HG03045 (cell line): ENCODE data around the gene C10orf90.
"Not testable (repeated sequence)": the region's sequence is repeated elsewhere in the genome, so short reads cannot be mapped to it uniquely, and the experiment has no call there.

ENCODE experiments used
- ATAC-seq: cut with Tn5 transposase; IDR thresholded peaks from one replicate; pipeline ENCODE4 v1.9.1; 2021; ENCODE audit warnings: mild to moderate bottlenecking, moderate library complexity; ENCODE audit not compliant: unreplicated experiment

Gene C10orf90

DNA sequence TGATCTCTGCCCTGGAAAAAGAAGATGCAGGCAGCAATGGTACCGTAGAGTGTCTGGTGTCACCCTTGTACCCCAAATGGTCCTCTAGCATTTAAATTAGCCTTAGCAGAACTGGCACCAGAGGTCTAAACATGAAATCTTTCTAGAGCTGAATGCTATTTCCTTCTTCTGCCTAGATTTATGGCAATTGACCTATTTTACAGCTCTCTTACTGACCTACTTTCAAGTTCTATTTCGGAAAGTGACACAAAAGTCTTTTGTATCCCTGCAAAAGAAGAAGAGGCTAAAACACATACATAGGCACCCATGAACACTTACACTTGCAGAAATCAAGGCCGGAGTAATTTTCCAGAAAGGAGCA, 272.1 kb downstream of the C10orf90 start:
- no peak for ATAC-seq

DNA sequence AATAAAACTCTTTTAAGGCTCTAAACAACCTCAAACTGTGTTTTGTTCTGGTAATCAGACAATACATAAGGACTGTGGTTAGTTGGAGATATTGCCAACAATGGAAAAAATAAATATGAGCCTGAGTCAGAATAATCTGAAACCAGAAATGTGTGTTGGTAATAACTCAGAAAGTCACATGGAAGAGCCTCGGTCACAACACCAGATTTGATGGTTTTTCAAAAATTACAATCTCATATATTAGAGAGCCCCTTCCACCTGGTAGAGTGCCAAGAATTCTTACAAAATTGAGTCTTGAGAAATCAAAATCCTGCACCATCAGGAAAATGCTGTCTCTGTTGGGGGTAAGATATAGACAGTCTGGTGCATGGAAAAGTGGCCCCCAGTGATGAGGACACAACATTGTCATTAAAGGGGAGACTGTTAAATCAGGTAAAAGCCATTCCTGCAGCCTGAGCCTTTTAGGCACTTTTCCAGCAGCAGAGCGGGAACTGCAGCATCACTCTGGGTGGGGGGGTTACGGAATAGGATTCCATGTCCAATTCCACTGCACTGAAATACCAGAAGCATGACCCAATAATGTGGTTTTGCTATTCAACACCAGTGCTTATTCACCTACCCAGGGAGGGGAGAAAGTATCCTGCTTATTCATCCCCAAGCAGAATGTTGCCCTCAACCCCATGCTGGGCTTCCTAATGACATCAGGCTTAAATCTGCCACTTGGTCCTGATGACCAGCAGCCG, 272.7 kb downstream of the C10orf90 start:
- ATAC-seq: no peak

DNA sequence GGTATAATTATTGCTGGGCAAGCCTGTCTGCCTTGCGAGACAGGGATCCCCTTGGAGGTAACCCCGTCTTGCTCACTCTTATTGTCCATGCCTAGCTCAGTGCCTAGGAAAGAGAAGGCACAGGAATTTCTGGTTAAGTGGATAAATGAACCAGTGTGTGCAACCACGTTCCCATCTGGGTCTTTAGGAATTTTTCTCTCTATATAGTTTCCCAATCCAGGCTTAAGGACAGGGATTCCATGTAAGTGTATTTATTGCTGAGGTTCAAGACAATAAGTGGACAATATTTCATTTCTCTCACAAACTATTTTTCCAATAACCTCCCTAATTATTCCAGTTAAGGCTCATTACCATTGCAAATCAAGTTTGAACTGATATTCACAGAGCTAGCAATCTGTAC, 273.3 kb downstream of the C10orf90 start:
- no peak for ATAC-seq

DNA sequence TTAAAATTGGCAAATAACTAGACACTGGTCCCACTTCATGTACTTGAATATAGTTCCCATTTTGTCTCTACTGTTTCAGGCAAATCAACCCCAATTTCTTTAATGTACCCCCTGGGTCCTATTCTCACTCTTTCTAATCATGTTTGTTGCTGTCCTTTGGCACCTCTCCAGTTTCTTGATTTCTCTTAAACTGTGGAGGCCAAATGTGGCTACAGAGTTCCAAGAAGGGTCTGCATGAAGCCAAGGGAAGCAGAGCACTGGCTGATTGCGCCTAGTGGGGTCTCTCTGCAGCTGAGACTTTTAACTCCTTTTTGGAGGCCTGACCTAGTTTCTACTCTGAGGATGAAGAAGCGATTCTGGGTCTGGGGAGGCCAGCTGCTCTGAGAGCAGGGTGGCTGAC, 275.5 kb downstream of the C10orf90 start:
- no peak for ATAC-seq

DNA sequence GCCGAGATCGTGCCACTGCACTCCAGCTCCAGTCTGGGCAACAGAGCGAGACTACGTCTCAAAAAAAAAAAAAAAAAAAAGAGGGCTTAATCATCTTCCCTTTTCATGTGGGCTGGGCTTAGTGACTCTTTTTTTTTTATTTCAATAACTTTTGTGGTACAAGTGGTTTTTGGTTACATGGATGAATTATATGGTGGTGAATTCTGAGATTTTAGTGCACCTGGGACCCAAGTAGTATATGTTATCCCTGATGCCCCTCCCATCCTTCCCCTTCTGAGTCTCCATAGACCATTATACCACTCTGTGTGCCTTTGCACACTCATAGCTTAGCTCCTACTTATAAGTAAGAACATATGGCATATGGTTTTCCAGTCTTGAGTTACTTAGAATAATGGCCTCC, 277.4 kb downstream of the C10orf90 start:
- no peak for ATAC-seq

DNA sequence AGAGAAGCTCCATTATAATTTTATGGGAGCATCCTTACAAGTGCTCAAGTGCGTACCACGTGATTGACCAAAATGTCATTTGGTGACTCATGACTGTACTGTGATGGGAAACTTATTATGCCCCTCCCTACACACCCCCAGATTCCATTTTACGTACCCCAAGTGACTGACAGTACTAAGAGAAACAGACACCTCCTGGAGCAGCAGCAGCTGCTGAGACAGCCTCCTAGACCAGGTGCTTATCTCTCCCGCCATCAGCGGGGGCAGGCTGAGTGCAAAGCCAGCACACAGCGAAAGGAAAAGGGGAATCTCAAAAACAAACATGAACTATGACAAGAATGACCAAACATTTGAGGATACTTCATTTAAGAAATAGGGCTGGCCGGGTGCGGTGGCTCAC, 278.0 kb downstream of the C10orf90 start:
- no peak for ATAC-seq

DNA sequence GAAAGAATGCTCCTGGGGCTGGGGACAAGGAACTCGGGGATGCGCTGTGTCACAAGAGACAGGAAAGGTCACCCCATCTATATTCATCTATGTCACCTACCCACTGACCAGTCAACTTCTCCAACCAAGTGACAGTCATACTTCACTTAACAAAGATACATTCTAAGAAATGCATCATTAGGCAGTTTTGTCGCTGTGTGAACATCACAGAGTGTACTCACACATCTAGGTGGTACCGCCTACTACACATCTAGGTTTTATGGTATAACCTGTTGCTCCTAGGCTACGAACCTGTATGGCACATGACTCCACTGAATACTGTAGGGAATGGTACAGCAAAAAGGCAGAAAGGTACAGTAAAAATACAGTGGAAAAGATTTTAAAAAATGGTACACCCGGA, 278.4 kb downstream of the C10orf90 start:
- ATAC-seq: no peak

DNA sequence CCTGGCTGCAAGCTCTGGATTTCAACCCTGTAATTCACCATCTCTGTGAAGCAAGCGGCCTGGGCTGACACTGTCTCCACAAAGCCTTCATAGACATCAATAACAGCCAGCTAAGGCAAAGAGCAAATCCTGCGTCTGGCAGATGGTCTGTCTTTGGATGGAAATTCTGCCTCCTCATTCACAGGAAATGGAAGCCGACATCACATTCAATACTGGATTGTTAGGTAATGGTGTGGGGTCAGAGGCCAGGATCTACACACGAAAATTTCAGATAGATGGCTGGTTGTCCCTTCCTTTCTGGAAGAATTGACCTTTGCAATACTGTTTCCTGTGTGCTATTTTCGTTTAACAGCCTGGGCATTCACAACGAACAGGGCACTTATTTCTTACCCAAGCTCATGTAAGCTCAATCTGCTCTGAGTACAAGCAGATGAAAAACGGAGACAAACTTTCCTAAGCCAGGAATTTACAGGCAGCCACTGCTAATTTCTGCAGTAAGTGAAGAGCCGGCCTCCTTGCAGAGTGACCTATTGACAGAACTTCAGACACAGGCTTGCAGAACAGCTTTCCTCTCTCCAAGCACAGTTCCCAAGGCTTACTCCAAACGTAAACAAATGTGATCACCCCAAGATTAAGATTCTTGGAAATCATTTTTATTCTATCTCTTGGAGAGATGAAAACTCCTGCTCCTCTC, 279.2 kb downstream of the C10orf90 start:
- no peak for ATAC-seq

DNA sequence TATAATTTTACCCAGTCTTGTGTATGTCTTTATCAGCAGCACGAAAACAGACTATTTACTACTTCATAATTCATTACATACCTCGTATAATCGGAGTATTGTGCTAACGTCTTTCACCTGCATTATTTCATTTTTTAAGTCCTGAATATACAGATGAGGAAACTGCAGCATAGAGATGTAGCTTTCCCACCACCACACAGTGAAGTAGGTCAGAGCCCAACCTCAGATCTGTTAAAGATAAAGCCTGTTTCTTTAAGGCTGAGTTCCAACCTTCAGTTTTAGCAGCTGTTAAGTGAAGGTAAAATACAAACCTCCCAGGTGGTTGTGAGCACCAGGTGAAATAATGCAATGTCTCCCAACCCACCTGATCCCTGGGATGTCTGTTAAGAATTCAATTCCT, 280.2 kb downstream of the C10orf90 start:
- no peak for ATAC-seq

DNA sequence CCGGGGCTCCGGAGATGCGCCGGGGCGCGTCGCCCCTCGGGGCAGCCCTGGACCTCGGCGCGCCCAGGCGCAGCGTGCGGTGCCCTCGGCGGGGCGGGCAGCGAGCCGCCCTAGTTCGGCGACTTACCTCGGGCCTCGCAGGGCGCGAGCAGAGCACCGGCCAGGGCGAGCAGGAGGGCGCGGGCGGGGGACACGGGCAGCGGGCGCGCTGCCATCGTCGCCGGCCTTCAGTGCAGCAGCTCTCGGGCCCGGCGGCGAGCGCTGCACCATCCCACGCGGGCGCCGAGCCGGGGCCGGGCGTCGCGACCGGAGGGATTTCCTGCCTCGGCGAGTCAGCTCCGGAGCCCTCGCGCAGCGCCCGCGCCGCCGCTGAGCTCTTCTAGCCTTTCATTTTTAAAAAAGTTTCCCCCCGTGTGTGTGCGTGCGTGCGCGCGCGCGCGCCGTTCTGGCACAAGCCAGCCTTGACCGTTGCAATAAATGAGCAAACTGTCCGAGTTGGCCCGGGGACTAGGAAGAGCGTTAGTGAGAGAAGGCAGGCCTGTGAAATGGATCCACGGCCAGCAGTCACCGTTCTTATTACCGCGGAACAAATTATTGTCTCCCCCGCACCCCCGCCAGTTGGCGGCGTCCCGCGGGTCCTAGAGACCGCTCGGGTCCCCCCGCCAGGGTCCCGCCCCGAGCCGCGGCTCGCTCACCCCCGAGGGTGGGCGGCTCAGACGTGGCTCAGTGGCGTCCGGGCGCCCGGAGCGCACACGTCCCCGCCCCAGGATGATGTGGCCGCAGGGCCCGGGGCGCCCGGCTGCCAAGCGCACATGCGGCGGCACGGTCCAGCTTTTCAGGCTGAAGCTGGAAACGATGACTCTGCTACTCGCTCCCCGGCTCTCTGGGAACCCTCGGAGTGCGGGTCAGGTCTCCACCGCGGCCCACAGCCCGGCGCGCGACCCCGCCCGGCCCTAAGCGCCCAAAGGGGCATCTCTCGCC, 282.3 kb downstream of the C10orf90 start, which contains the start of gene ADAM12:
ADAM12 (minus strand) TSS at position 547 of the 981 bp plus-strand sequence; CDS start at position 215, 332 bp downstream.
- no peak for ATAC-seq

DNA sequence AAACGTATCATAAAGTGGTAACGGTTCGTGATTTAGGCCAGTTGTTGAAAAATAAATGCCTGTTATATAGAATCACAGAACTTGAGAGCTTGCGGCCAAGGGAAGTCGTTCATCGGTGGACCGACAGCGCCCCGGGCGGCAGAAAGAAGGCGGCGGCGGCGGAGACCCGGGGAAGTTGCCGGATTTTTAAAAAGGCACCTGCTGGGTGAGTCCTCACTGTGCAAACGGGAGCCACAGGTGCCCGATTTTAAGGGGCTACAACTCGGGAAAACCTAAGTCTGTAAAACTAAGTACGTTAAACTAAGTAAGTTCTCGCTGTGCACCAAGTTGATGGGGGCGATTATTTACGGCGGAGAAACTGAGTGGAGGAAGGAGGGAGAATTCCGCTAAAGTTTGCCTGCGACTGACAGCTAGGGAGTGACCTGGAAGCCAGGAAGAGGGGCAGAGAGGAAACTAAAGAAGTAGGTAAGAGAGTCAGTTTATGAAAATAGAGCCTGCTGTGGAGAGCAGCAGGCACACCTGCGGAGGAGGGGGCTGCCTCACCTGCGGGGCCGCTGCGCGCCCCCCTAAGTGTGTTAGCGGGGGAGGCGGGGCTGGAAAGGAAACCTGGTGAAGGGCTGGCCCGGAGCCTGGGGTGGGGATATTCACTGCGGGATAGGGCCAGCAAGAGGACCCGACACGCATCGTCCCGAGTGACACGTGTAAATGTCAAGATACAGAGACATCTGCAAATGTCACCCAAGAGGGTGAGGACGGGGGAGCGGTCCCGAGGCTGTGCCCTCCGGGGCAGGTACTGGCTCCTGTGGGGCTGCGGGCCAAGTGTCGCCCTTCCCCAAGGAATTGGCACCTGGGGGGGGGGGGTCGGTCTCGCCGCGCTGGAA, 283.2 kb downstream of the C10orf90 start:
- ATAC-seq: no peak

DNA sequence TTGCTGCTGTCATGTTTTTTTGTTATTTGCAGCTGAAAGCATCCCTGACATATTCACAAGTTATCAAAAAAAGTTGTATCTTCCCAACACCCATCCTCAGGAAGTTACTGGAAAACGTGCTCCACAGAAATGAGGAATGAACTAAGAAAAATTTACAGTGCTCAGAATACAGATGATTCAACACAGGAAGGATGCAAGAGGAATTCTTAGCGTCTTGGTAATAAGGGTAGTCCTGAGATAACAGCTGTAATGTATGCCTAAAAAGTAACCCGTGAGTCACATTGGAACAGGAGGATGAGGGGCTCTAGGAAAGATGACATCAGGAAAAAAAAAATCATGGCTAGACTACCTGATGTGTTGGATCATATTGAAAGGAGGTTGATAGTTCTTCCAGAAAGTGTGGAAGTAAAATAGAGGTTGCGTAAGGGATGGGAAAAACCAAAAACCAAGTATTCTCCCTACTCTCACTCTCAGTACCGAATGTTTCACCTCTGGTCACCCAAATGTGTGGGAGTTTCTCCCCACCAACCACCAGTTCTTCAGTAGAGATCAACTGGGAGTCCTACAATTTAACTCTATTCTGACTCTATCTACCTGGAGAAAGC, 286.1 kb downstream of the C10orf90 start:
- no peak for ATAC-seq

DNA sequence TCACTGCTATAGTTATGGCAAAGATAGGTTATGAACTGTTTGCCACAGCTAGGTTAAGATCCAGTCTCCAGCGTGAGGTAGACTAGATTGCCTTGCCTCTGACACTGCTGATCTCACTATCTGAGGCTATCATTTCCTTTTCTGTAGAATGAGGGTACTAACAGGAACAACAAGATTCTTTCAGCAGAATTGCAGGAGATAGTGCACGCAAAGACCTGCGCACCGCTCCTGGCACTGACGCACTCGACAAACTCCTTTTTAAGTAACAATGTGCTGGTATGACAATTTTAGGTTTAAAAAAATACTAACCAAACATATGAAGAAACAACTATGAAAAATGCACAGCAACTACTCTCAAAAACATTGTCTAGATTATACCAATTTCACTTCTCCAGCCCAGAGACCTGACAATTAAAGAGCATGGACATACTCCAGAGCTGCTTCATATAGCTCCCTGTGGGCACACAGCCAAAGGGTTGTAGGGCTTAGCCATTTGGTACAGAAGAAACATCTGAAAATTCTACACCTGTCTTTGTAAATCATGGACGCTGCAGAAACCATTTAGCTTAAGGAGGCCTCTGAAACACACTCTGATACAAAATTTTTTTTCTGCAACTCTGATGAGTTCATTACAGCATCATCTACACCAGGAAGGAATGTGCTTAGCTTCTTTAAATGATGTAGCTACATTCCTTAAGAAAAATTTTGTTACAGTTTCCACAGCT, 290.0 kb downstream of the C10orf90 start:
- ATAC-seq: no peak

DNA sequence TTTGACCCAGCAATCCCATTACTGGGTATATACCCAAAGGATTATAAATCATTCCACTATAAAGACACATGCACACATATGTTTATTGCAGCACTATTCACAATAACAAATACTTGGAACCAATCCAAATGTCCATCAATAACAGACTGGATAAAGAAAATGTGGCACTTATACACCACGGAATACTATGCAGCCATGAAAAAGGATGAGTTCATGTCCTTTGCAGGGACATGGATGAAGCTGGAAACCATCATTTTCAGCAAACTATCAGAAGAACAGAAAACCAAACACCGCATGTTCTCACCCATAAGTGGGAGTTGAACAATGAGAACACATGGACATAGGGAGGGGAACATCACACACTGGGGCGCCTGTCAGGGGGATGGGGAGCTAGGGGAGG, 291.3 kb downstream of the C10orf90 start:
- not testable (repeated sequence) for ATAC-seq

DNA sequence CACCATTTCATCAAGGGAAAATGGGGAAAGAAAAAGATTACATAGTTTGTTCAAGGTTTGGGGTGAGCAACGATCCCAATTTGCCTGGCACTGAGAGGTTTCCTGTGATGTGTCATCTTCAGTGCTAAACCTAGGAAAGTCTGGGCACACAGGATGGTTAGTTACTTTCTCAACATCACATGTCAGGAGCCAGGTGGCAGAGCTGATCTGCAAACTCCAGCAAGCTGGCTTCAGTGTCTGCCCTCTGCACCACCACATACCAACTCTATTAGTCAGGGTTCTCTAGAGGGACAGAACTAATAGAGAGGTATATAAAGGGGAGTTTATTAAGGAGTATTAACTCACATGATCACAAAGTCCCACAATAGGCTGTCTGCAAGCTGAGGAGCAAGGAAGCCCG, 293.5 kb downstream of the C10orf90 start:
- no peak for ATAC-seq

DNA sequence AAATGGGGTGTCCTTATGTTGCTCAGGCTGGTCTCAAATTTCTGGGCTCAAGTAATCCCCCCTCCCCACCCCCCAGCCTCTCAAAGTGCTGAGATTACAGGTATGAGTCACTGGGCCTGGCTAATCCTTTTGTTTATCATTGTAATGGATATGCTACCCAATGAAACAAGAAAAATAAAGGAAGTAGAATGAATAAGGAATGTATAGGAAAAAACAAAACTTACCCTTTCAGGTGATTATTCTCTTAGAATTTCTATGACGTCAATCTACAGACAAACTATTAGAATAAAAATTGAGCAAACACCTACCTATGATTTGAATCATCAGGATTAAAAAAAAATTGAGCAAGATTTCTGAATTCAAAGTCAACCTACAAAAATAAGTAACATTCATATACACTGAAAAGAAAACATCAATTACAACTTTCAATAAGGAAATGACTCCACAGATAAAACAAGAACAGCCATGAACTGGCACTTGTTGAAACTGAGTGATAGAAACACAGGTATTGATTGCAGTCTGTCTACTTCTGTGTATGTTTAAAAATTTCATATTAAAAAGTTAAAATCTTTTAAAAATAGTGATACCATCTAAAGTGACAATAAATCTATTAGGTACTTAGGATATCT, 294.5 kb downstream of the C10orf90 start:
- ATAC-seq: no peak

DNA sequence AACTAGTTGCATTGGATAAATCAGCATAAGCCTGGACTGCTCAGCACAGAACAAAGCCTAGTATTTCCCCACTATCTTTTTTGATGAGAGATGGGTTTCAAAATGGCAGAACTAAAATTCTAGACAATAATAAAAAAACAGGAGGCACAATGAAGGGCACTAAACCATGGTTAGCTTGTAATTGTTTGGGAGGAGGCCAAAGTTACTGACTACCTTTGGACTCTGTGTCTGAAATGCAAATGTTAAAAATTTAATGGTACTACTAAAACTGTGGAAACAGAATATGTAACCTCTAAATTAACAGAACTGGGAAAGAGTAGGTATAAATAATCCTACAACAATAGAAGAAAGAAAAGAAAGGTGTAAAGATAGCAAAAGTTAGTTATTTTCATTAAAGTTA, 295.2 kb downstream of the C10orf90 start:
- no peak for ATAC-seq
